K562 (cell line): ENCODE data around the gene USP7. TPM values are rescaled to one million over a fixed set of nuclear protein-coding genes. Genes with fewer than 3 reads are reported as not detected.
A peak's percentile ranks its signal among the peaks of the same experiment; 100 is the strongest.

Experiments
- LEF1 ChIP-seq: fragments of 450-650 bp; IDR thresholded peaks from 2 replicates; pipeline ENCODE4 v1.6.1; 2016; ENCODE audit warnings: mild to moderate bottlenecking
- MGA ChIP-seq: fragments of 450-650 bp; IDR thresholded peaks from 2 replicates; pipeline ENCODE4 v1.6.1; 2016; ENCODE audit warnings: mild to moderate bottlenecking, moderate library complexity
- NFIC ChIP-seq: fragments of 450-650 bp; IDR thresholded peaks from 2 replicates; pipeline ENCODE4 v1.6.1; 2017; ENCODE audit warnings: mild to moderate bottlenecking, inconsistent platforms
- PHB2 ChIP-seq: fragments of 450-650 bp; IDR thresholded peaks from 2 replicates; pipeline ENCODE4 v1.6.1; 2017; ENCODE audit warnings: low read depth
- RFX7 ChIP-seq: fragments of 250-450 bp; sonication (Bioruptor Pico); IDR thresholded peaks from 2 replicates; pipeline ENCODE4 v1.5.1; 2021; ENCODE audit warnings: mild to moderate bottlenecking
- ZNF140 ChIP-seq: fragments of 250-450 bp; sonication (Bioruptor Pico); IDR thresholded peaks from 2 replicates; pipeline ENCODE4 v1.8.0; 2021; ENCODE audit warnings: moderate library complexity, mild to moderate bottlenecking, inconsistent platforms
- ZNF407 ChIP-seq: fragments of 450-650 bp; IDR thresholded peaks from 2 replicates; pipeline ENCODE4 v1.6.1; 2016; ENCODE audit warnings: low read depth
- polyA plus RNA-seq, 8 experiments: library from polyadenylated mRNA; depleted of rRNA in 4 of 8; stranded (reverse) in 5 of 8; unstranded in 3 of 8; fragments of >200 nt; fragmentation: Nextera tagmentation in 2 of 8; fragmentation: Illumina TruSeq in 1 of 8; extraction: Ambion mirVana in 2 of 8; extraction: Trizol in 1 of 8; gene quantifications; 2 replicates each; pipeline versions ENCODE4 v1.2.1 to v1.2.3, GENCODE V29; 2011 to 2014; ENCODE audit warnings: inconsistent platforms in 1 of 8, missing spikeins in 1 of 8
- total RNA-seq, 7 experiments: library from RNA; depleted of rRNA in 6 of 7; stranded (reverse); fragments of >200 nt in 6 of 7; fragmentation: Illumina TruSeq in 2 of 7; extraction: Trizol in 2 of 7; gene quantifications; 2 replicates each; pipeline versions ENCODE4 v1.2.1 to v1.2.3, GENCODE V29; 2011 to 2021; ENCODE audit warnings: low replicate concordance in 1 of 7

USP7 gene
- total and polyA plus RNA-seq, 9 of the 15 experiments (the other 6 are each of a cell fraction or from before 2014, with no cell fraction given), result 17.1 to 145 (median 57.9) TPM

DNA sequence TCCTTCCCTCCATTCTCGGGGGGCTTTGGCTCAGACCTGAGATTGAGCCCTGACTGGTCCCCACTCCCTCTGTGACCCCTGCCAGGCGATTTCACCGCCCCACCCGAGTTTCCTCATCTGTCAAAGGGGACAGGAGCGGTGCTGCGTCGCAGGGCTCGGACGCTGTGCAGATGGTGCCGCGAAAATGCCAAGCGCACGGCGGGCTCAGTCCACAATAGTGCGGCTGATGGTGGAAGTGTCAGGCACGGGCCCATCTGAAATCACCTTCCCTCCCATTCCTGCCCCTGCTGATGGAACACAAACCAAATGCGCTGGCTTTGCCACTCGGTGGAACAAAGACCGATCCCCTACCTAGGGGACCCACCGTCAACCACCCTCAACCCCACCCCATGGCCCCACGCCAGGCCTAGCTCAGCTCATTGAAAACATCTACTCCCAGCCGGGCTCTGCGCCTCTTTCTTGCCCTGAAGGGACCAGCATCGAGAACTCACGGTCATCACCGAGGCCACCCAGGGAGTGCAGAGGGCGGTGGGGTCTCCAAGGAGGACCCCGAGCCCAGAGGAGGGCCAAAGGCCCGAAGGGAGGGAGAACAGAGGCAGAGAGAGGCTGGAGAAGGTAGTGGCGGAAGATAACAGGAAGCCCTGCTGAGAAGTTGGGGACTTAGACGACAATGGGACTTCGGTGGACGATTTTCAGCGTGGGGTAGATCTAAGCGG, 96.3 kb downstream of the USP7 start (continued):
- no peak for TF ChIP-seq ZNF407
- TF ChIP-seq LEF1, result no peak
- TF ChIP-seq PHB2, result no peak
- TF ChIP-seq ZNF140 (CRISPR knock-in tag), result no peak
- no peak for TF ChIP-seq RFX7
- TF ChIP-seq NFIC, result peak; percentile 79
- no peak for TF ChIP-seq MGA
